Peyer's patch (tissue), 4 donors: ENCODE measurements around the gene UQCRC1. TPM values are rescaled to one million over a fixed set of nuclear protein-coding genes. Genes with fewer than 3 reads are reported as not detected.

Experiments
- DNase-seq, 3 donors: peaks; one replicate each; pipeline ENCODE4 v3.0.0-alpha.2; 2017 to 2019
- H3K27ac ChIP-seq, 4 donors: fragments of 200-600 bp; sonication (generic); one replicate each; pipeline ENCODE4 v1.5.1; 2016 to 2019
- H3K27me3 ChIP-seq, 2 donors: fragments of 200-600 bp; sonication (generic); one replicate each; pipeline ENCODE4 v1.5.1; 2019
- H3K36me3 ChIP-seq, 3 donors: fragments of 200-600 bp; sonication (generic); one replicate each; pipeline ENCODE4 v1.5.1; 2016 to 2019
- H3K4me1 ChIP-seq, 4 donors: fragments of 200-600 bp; sonication (generic); one replicate each; pipeline ENCODE4 v1.5.1; 2016 to 2019
- H3K4me3 ChIP-seq, 4 donors: fragments of 200-600 bp; sonication (generic); 1 replicate in 3 of 4; 2 replicates in 1 of 4; pipeline ENCODE4 v1.5.1; 2016 to 2019; ENCODE audit warnings: mild to moderate bottlenecking in 1 of 4
- H3K9me3 ChIP-seq, 4 donors: fragments of 200-600 bp; sonication (generic); one replicate each; pipeline ENCODE4 v1.5.1; 2016 to 2019; ENCODE audit warnings: mild to moderate bottlenecking in 1 of 4
- POLR2A ChIP-seq, 2 donors: fragments of 450-650 bp; IDR thresholded peaks; one replicate each; pipeline ENCODE4 v1.5.1; 2017; ENCODE audit warnings: antibody characterized with exemption in 2 of 2, mild to moderate bottlenecking in 2 of 2, moderate library complexity in 2 of 2
- total RNA-seq, 4 donors: library from RNA; depleted of rRNA; stranded (reverse); fragments of >200 nt; gene quantifications; one replicate each; pipeline ENCODE4 v1.1.0, GENCODE V29; 2016
- TF ChIP-seq, protein P1 (sequence below), 6 experiments: fragments of 450-650 bp in 4 of 6; fragments of 200-600 bp in 2 of 6; sonication (generic) in 1 of 6; IDR thresholded peaks; one replicate each; pipeline ENCODE4 v1.5.1; 2017 to 2019; ENCODE audit warnings: antibody characterized with exemption in 6 of 6, mild to moderate bottlenecking in 3 of 6, moderate library complexity in 1 of 6

UQCRC1 gene
- total RNA-seq, 4 donors from 2014 or later, result 313 to 857 (median 761) TPM

GRCh38 chr3:48631516-48632448 lies 22.3 kb upstream of the UQCRC1 start:
- peaks cover 0 to 62% (median 0%) of the 10 kb centered on the region in 3 donors for H3K36me3 ChIP-seq
- H3K4me3 ChIP-seq, result no peak overlapping the region
- no peak overlapping the region for H3K27ac ChIP-seq
- H3K4me1 ChIP-seq, result peaks cover 0 to 22% (median 4%) of the 10 kb centered on the region in 4 donors
- no peaks in the 10 kb centered on the region for H3K9me3 ChIP-seq
- no peaks in the 10 kb centered on the region for H3K27me3 ChIP-seq
- TF ChIP-seq, protein P1, sequence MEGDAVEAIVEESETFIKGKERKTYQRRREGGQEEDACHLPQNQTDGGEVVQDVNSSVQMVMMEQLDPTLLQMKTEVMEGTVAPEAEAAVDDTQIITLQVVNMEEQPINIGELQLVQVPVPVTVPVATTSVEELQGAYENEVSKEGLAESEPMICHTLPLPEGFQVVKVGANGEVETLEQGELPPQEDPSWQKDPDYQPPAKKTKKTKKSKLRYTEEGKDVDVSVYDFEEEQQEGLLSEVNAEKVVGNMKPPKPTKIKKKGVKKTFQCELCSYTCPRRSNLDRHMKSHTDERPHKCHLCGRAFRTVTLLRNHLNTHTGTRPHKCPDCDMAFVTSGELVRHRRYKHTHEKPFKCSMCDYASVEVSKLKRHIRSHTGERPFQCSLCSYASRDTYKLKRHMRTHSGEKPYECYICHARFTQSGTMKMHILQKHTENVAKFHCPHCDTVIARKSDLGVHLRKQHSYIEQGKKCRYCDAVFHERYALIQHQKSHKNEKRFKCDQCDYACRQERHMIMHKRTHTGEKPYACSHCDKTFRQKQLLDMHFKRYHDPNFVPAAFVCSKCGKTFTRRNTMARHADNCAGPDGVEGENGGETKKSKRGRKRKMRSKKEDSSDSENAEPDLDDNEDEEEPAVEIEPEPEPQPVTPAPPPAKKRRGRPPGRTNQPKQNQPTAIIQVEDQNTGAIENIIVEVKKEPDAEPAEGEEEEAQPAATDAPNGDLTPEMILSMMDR (IDR thresholded peaks at IDR 0.05), result no peak
- TF ChIP-seq POLR2A (IDR thresholded peaks at IDR 0.05), result no peak
- DNase-seq, result no peak

- H3K4me3 ChIP-seq, result no peak overlapping the region
- no peaks in the 10 kb centered on the region for H3K9me3 ChIP-seq
- no peak for DNase-seq
- no peak overlapping the region for H3K27ac ChIP-seq
- TF ChIP-seq, protein P1 (IDR thresholded peaks at IDR 0.05), result no peak
- no peak for TF ChIP-seq POLR2A (IDR thresholded peaks at IDR 0.05)
- H3K4me1 ChIP-seq, result peaks cover 0 to 14% (median 2%) of the 10 kb centered on the region in 4 donors
- peaks cover 0 to 70% (median 0%) of the 10 kb centered on the region in 3 donors for H3K36me3 ChIP-seq
- no peaks in the 10 kb centered on the region for H3K27me3 ChIP-seq
Observed at GRCh38 chr3:48630833-48631232, 21.4 kb upstream of the UQCRC1 start.

DNA sequence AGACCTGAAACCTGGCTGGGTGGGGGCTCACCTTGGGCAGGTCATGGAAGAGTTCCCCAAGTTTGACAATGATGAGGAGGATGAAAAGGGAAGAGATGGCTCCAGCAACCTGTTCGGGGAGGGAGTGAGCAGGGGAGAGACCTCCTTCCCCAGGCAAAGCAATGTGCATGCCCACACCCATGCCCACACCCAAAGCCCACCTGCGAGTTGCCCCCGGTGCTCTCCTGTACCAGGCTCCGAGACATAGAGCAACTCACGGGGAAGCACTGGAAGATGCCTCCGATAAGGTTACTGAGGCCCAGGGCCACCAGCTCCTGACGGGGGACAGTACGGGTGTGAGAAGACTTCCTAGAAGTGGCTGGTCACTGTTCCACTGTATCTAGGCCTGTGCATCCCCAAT lies 21.0 kb upstream of the UQCRC1 start:
- no peak for TF ChIP-seq POLR2A (IDR thresholded peaks at IDR 0.05)
- TF ChIP-seq, protein P1 (IDR thresholded peaks at IDR 0.05), result no peak
- peaks cover 0 to 74% (median 0%) of the 10 kb centered on the region in 3 donors for H3K36me3 ChIP-seq

DNA sequence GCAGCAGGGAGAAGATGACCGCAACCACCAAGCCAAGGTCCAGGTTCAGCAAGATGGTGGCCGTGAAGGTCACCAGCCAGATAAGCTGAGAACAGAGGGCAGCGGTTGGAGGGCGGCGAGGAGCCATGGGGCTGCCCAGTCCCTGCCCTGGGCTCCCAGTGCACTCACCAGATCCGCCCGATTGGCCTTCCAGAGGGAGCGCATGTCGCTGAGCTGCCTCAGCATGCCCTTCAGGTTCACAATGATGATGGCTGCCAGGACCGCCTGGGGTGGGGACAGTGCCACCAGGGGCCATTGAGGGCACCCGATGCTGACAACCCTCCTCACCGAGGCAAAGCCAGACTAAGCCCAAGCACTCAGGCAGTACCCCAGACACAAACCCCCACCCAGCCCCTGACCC lies 20.4 kb upstream of the UQCRC1 start:
- TF ChIP-seq, protein P1 (IDR thresholded peaks at IDR 0.05), result no peak
- no peak for TF ChIP-seq POLR2A (IDR thresholded peaks at IDR 0.05)
- Histone ChIP-seq H3K4me3 (no peak overlapping the region), H3K36me3 (peaks cover 0 to 79% (median 0%) of the 10 kb centered on the region in 3 donors), H3K9me3 (no peaks in the 10 kb centered on the region), H3K4me1 (peaks cover 0 to 14% (median 2%) of the 10 kb centered on the region in 4 donors), H3K27me3 (no peaks in the 10 kb centered on the region), H3K27ac (no peak overlapping the region)
- DNase-seq, result no peak

More for the DNA sequence above, 21.0 kb upstream of the UQCRC1 start:
- H3K27ac ChIP-seq, result no peak overlapping the region
- no peaks in the 10 kb centered on the region for H3K27me3 ChIP-seq
- H3K9me3 ChIP-seq, result no peaks in the 10 kb centered on the region
- H3K4me1 ChIP-seq, result peaks cover 0 to 14% (median 2%) of the 10 kb centered on the region in 4 donors
- no peak for DNase-seq
- H3K4me3 ChIP-seq, result no peak overlapping the region

- Histone ChIP-seq H3K36me3 (peaks cover 0 to 80% (median 0%) of the 10 kb centered on the region in 3 donors), H3K4me1 (peaks cover 0 to 2% (median 0%) of the 10 kb centered on the region in 4 donors), H3K4me3 (no peak overlapping the region), H3K27me3 (no peaks in the 10 kb centered on the region), H3K27ac (no peak overlapping the region), H3K9me3 (no peaks in the 10 kb centered on the region)
- no peak for DNase-seq
- no peak for TF ChIP-seq POLR2A (IDR thresholded peaks at IDR 0.05)
- TF ChIP-seq, protein P1 (IDR thresholded peaks at IDR 0.05), result no peak
Observed at GRCh38 chr3:48628277-48629017, 19.0 kb upstream of the UQCRC1 start.
